ENCODE measurements around the gene VPS13D.

Gene VPS13D

GRCh38 chr1:12244078-12244477 lies 14.2 kb downstream of the VPS13D start:
- Histone ChIP-seq H3K4me2 (ENCODE audit: low read length) (no peak overlapping the region), H3K27me3 (ENCODE audit: control insufficient read depth, insufficient read depth, low read length) (no peaks in the 10 kb centered on the region), H3K36me3 (ENCODE audit: insufficient read depth, low read length) (peaks cover 50% of the 10 kb centered on the region), H3K9ac (ENCODE audit: low read depth, low read length) (no peak overlapping the region), H3K4me1 (ENCODE audit: control insufficient read depth, insufficient read depth, low read length) (peaks cover 20% of the 10 kb centered on the region), H3K4me3 (ENCODE audit: low read length) (no peak overlapping the region), H3K9me3 (replicated peaks; ENCODE audit: low read length) (no peaks in the 10 kb centered on the region)

GRCh38 chr1:12244585-12244984 lies 14.8 kb downstream of the VPS13D start:
- peaks cover 24% of the 10 kb centered on the region for H3K4me1 ChIP-seq (ENCODE audit: control insufficient read depth, insufficient read depth, low read length)
- H3K27me3 ChIP-seq (ENCODE audit: control insufficient read depth, insufficient read depth, low read length): no peaks in the 10 kb centered on the region
- H3K36me3 ChIP-seq (ENCODE audit: insufficient read depth, low read length): peaks cover 55% of the 10 kb centered on the region
- H3K4me3 ChIP-seq (ENCODE audit: low read length): no peak overlapping the region
- no peak overlapping the region for H3K4me2 ChIP-seq (ENCODE audit: low read length)
- no peak overlapping the region for H3K9ac ChIP-seq (ENCODE audit: low read depth, low read length)
- no peaks in the 10 kb centered on the region for H3K9me3 ChIP-seq (replicated peaks; ENCODE audit: low read length)

- Histone ChIP-seq H3K4me3 (ENCODE audit: low read length) (no peak overlapping the region), H3K36me3 (ENCODE audit: insufficient read depth, low read length) (peaks cover 60% of the 10 kb centered on the region)
Measured at GRCh38 chr1:12245116-12245515, 15.3 kb downstream of the VPS13D start.

GRCh38 chr1:12245733-12246132 lies 15.9 kb downstream of the VPS13D start:
- H3K4me2 ChIP-seq (ENCODE audit: low read length): no peak overlapping the region
- no peaks in the 10 kb centered on the region for H3K27me3 ChIP-seq (ENCODE audit: control insufficient read depth, insufficient read depth, low read length)
- H3K9ac ChIP-seq (ENCODE audit: low read depth, low read length): no peak overlapping the region
- H3K4me3 ChIP-seq (ENCODE audit: low read length): no peak overlapping the region
- no peaks in the 10 kb centered on the region for H3K9me3 ChIP-seq (replicated peaks; ENCODE audit: low read length)
- H3K36me3 ChIP-seq (ENCODE audit: insufficient read depth, low read length): peaks cover 65% of the 10 kb centered on the region
- H3K4me1 ChIP-seq (ENCODE audit: control insufficient read depth, insufficient read depth, low read length): peaks cover 24% of the 10 kb centered on the region

More at GRCh38 chr1:12245116-12245515, 15.3 kb downstream of the VPS13D start:
- no peak overlapping the region for H3K4me2 ChIP-seq (ENCODE audit: low read length)
- no peak overlapping the region for H3K9ac ChIP-seq (ENCODE audit: low read depth, low read length)
- H3K9me3 ChIP-seq (replicated peaks; ENCODE audit: low read length): no peaks in the 10 kb centered on the region
- peaks cover 24% of the 10 kb centered on the region for H3K4me1 ChIP-seq (ENCODE audit: control insufficient read depth, insufficient read depth, low read length)
- H3K27me3 ChIP-seq (ENCODE audit: control insufficient read depth, insufficient read depth, low read length): no peaks in the 10 kb centered on the region

GRCh38 chr1:12246584-12246983 lies 16.8 kb downstream of the VPS13D start:
- Histone ChIP-seq H3K4me1 (ENCODE audit: control insufficient read depth, insufficient read depth, low read length) (peaks cover 24% of the 10 kb centered on the region), H3K9ac (ENCODE audit: low read depth, low read length) (no peak overlapping the region), H3K4me2 (ENCODE audit: low read length) (no peak overlapping the region), H3K9me3 (replicated peaks; ENCODE audit: low read length) (no peaks in the 10 kb centered on the region), H3K36me3 (ENCODE audit: insufficient read depth, low read length) (peaks cover 61% of the 10 kb centered on the region), H3K4me3 (ENCODE audit: low read length) (no peak overlapping the region), H3K27me3 (ENCODE audit: control insufficient read depth, insufficient read depth, low read length) (no peaks in the 10 kb centered on the region)

GRCh38 chr1:12249181-12249580 lies 19.4 kb downstream of the VPS13D start:
- H3K9ac ChIP-seq (ENCODE audit: low read depth, low read length): no peak overlapping the region
- H3K9me3 ChIP-seq (replicated peaks; ENCODE audit: low read length): no peaks in the 10 kb centered on the region
- H3K4me1 ChIP-seq (ENCODE audit: control insufficient read depth, insufficient read depth, low read length): peaks cover 24% of the 10 kb centered on the region
- no peak overlapping the region for H3K4me3 ChIP-seq (ENCODE audit: low read length)
- peaks cover 63% of the 10 kb centered on the region for H3K36me3 ChIP-seq (ENCODE audit: insufficient read depth, low read length)
- H3K27me3 ChIP-seq (ENCODE audit: control insufficient read depth, insufficient read depth, low read length): no peaks in the 10 kb centered on the region
- H3K4me2 ChIP-seq (ENCODE audit: low read length): no peak overlapping the region

- no peak overlapping the region for H3K4me2 ChIP-seq (ENCODE audit: low read length)
- no peak overlapping the region for H3K9ac ChIP-seq (ENCODE audit: low read depth, low read length)
- no peaks in the 10 kb centered on the region for H3K9me3 ChIP-seq (replicated peaks; ENCODE audit: low read length)
- H3K36me3 ChIP-seq (ENCODE audit: insufficient read depth, low read length): peaks cover 58% of the 10 kb centered on the region
- no peak overlapping the region for H3K4me3 ChIP-seq (ENCODE audit: low read length)
- H3K4me1 ChIP-seq (ENCODE audit: control insufficient read depth, insufficient read depth, low read length): peaks cover 18% of the 10 kb centered on the region
- no peaks in the 10 kb centered on the region for H3K27me3 ChIP-seq (ENCODE audit: control insufficient read depth, insufficient read depth, low read length)
Measured at GRCh38 chr1:12249748-12250147, 19.9 kb downstream of the VPS13D start.

- H3K4me2 ChIP-seq (ENCODE audit: low read length): no peak overlapping the region
- peaks cover 5% of the 10 kb centered on the region for H3K4me1 ChIP-seq (ENCODE audit: control insufficient read depth, insufficient read depth, low read length)
- no peak overlapping the region for H3K4me3 ChIP-seq (ENCODE audit: low read length)
- H3K36me3 ChIP-seq (ENCODE audit: insufficient read depth, low read length): peaks cover 53% of the 10 kb centered on the region
- no peaks in the 10 kb centered on the region for H3K9me3 ChIP-seq (replicated peaks; ENCODE audit: low read length)
- no peak overlapping the region for H3K9ac ChIP-seq (ENCODE audit: low read depth, low read length)
- no peaks in the 10 kb centered on the region for H3K27me3 ChIP-seq (ENCODE audit: control insufficient read depth, insufficient read depth, low read length)
Measured at GRCh38 chr1:12251442-12251841, 21.6 kb downstream of the VPS13D start.

- Histone ChIP-seq H3K4me2 (ENCODE audit: low read length) (no peak overlapping the region), H3K9ac (ENCODE audit: low read depth, low read length) (no peak overlapping the region), H3K9me3 (replicated peaks; ENCODE audit: low read length) (no peaks in the 10 kb centered on the region), H3K36me3 (ENCODE audit: insufficient read depth, low read length) (peaks cover 57% of the 10 kb centered on the region), H3K4me3 (ENCODE audit: low read length) (no peak overlapping the region), H3K4me1 (ENCODE audit: control insufficient read depth, insufficient read depth, low read length) (no peaks in the 10 kb centered on the region), H3K27me3 (ENCODE audit: control insufficient read depth, insufficient read depth, low read length) (no peaks in the 10 kb centered on the region)
Measured at GRCh38 chr1:12255913-12256312, 26.1 kb downstream of the VPS13D start.

GRCh38 chr1:12258272-12258671 lies 28.4 kb downstream of the VPS13D start:
- Histone ChIP-seq H3K36me3 (ENCODE audit: insufficient read depth, low read length) (peaks cover 69% of the 10 kb centered on the region), H3K9ac (ENCODE audit: low read depth, low read length) (no peak overlapping the region), H3K4me3 (ENCODE audit: low read length) (no peak overlapping the region)

GRCh38 chr1:12269351-12269750 lies 39.5 kb downstream of the VPS13D start:
- Histone ChIP-seq H3K9ac (ENCODE audit: low read depth, low read length) (no peak overlapping the region), H3K4me1 (ENCODE audit: control insufficient read depth, insufficient read depth, low read length) (no peaks in the 10 kb centered on the region), H3K27me3 (ENCODE audit: control insufficient read depth, insufficient read depth, low read length) (no peaks in the 10 kb centered on the region), H3K4me3 (ENCODE audit: low read length) (no peak overlapping the region), H3K4me2 (ENCODE audit: low read length) (no peak overlapping the region), H3K9me3 (replicated peaks; ENCODE audit: low read length) (no peaks in the 10 kb centered on the region), H3K36me3 (ENCODE audit: insufficient read depth, low read length) (peaks cover 71% of the 10 kb centered on the region)

More at GRCh38 chr1:12258272-12258671, 28.4 kb downstream of the VPS13D start:
- H3K9me3 ChIP-seq (replicated peaks; ENCODE audit: low read length): no peaks in the 10 kb centered on the region
- no peaks in the 10 kb centered on the region for H3K4me1 ChIP-seq (ENCODE audit: control insufficient read depth, insufficient read depth, low read length)
- H3K27me3 ChIP-seq (ENCODE audit: control insufficient read depth, insufficient read depth, low read length): no peaks in the 10 kb centered on the region
- no peak overlapping the region for H3K4me2 ChIP-seq (ENCODE audit: low read length)

GRCh38 chr1:12271033-12271432 lies 41.2 kb downstream of the VPS13D start:
- Histone ChIP-seq H3K36me3 (ENCODE audit: insufficient read depth, low read length) (peaks cover 68% of the 10 kb centered on the region), H3K9ac (ENCODE audit: low read depth, low read length) (no peak overlapping the region), H3K4me2 (ENCODE audit: low read length) (no peak overlapping the region), H3K9me3 (replicated peaks; ENCODE audit: low read length) (no peaks in the 10 kb centered on the region), H3K4me1 (ENCODE audit: control insufficient read depth, insufficient read depth, low read length) (no peaks in the 10 kb centered on the region), H3K27me3 (ENCODE audit: control insufficient read depth, insufficient read depth, low read length) (no peaks in the 10 kb centered on the region), H3K4me3 (ENCODE audit: low read length) (no peak overlapping the region)

Measured in skeletal muscle satellite cell (primary cell).